ENCODE data around the gene PIGH.

DNA sequence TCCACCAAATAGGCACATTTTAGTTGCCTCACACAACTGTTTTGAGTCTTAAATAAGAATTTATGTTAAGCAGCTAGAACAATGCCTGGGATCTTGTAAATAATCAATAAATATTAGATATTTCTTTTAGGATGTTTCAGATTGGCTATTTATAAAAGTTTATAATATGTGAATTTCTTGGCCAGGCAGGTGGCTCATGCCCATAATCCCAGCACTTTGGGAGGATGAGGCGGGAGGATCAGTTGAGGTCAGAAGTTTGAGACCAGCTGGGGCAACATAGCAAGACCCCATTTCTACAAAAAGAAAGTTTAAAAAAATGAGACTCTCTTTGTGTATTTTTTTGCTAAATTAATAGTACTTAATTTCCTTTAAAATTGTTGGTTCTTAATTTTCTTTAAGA lies 41.4 kb upstream of the PIGH start:
- TF ChIP-seq, protein P1, sequence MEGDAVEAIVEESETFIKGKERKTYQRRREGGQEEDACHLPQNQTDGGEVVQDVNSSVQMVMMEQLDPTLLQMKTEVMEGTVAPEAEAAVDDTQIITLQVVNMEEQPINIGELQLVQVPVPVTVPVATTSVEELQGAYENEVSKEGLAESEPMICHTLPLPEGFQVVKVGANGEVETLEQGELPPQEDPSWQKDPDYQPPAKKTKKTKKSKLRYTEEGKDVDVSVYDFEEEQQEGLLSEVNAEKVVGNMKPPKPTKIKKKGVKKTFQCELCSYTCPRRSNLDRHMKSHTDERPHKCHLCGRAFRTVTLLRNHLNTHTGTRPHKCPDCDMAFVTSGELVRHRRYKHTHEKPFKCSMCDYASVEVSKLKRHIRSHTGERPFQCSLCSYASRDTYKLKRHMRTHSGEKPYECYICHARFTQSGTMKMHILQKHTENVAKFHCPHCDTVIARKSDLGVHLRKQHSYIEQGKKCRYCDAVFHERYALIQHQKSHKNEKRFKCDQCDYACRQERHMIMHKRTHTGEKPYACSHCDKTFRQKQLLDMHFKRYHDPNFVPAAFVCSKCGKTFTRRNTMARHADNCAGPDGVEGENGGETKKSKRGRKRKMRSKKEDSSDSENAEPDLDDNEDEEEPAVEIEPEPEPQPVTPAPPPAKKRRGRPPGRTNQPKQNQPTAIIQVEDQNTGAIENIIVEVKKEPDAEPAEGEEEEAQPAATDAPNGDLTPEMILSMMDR (IDR thresholded peaks at IDR 0.05), result no peak
- no peak for TF ChIP-seq POLR2A (IDR thresholded peaks at IDR 0.05)
